Stimulated activated CD8-positive, alpha-beta memory T cell treated with anti-CD3 and anti-CD28 coated beads, Interleukin-12 subunit alpha, Interleukin-12 subunit beta, amount 100 ng/mL, for 1 hour (primary cell): ENCODE data around the gene UBN2.

Experiments
- DNase-seq: peaks from one replicate; pipeline ENCODE4 v3.0.0-alpha.2; 2020; ENCODE audit warnings: low read depth

Gene UBN2

GRCh38 chr7:139351027-139351426 lies 120.0 kb downstream of the UBN2 start:
- DNase-seq = no peak

DNA sequence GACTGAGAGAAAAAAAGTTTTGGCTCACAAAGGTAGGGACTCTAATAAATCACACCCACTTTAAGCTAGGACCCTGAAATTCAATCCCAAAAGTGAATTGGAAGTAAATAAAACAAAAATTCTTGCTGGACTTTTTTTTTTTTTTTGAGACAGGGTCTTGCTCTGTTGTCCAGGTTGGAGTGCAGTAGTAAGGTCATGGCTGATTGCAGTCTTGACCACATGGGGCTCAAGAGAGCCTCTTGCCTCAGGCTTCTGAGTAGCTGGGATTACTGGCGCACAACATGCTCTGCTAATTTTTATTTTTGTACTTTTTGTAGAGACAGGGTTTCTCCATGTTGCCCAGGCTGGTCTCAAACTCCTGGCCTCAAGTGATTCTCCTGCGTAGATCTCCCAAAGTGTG lies 123.7 kb downstream of the UBN2 start:
- no peak for DNase-seq

GRCh38 chr7:139355320-139355719 lies 124.3 kb downstream of the UBN2 start:
- DNase-seq = no peak
